CD8-positive, alpha-beta memory T cell (primary cell): ENCODE data around the gene CA14. TPM values are rescaled to one million over a fixed set of nuclear protein-coding genes. Genes with fewer than 3 reads are reported as not detected.
"Not testable (repeated sequence)": the region's sequence is repeated elsewhere in the genome, so short reads cannot be mapped to it uniquely, and the experiment has no call there.

Experiments
- CTCF ChIA-PET: fragments of 350-600 bp; sonication (Branson Sonifier 250); formaldehyde crosslinking; loops from one replicate; lab custom pipeline; 2021; ENCODE audit warnings: antibody characterized with exemption; lab: Charles Lee
- POLR2A ChIA-PET: fragments of 350-600 bp; sonication (Branson Sonifier 250); formaldehyde crosslinking; loops from one replicate; lab custom pipeline; 2021; ENCODE audit warnings: antibody characterized with exemption; lab: Charles Lee
- DNase-seq, 5 donors: peaks; one replicate each; pipeline versions ENCODE4 v3.0.0 to v3.0.0-alpha.2; 2020 to 2022; ENCODE audit warnings: mixed read lengths in 1 of 5
- H3K27ac ChIP-seq: one replicate; pipeline ENCODE4 v1.7.0; 2013; ENCODE audit warnings: low read depth, mild to moderate bottlenecking, low read length, moderate library complexity
- H3K27me3 ChIP-seq: 2 replicates; pipeline ENCODE4 v1.7.0; 2013; ENCODE audit warnings: low read length, mild to moderate bottlenecking; ENCODE audit not compliant: insufficient read depth, poor library complexity, severe bottlenecking
- H3K36me3 ChIP-seq: 2 replicates; pipeline ENCODE4 v1.7.0; 2013; ENCODE audit warnings: mild to moderate bottlenecking, low read length, moderate library complexity; ENCODE audit not compliant: insufficient read depth
- H3K4me1 ChIP-seq: 2 replicates; pipeline ENCODE4 v1.7.0; 2013; ENCODE audit warnings: mild to moderate bottlenecking, low read length, moderate library complexity; ENCODE audit not compliant: insufficient read depth
- H3K4me3 ChIP-seq: 2 replicates; pipeline ENCODE4 v1.7.0; 2013; ENCODE audit warnings: mild to moderate bottlenecking, low read length
- H3K9me3 ChIP-seq: 2 replicates; pipeline ENCODE4 v1.7.0; 2013; ENCODE audit warnings: mild to moderate bottlenecking, low read length
- H3K27ac Mint-ChIP-seq, 8 donors: one replicate each; pipeline ENCODE4 v1.8.0; 2020 to 2021; ENCODE audit warnings: mixed read lengths in 8 of 8, mild to moderate bottlenecking in 6 of 8, inconsistent platforms in 3 of 8, moderate library complexity in 3 of 8
- H3K27me3 Mint-ChIP-seq, 2 donors: one replicate each; pipeline ENCODE4 v1.8.0; 2020 to 2021; ENCODE audit warnings: mixed read lengths in 2 of 2, mild to moderate bottlenecking in 1 of 2, moderate library complexity in 1 of 2
- H3K36me3 Mint-ChIP-seq, 3 donors: one replicate each; pipeline ENCODE4 v1.8.0; 2020 to 2021; ENCODE audit warnings: mixed read lengths in 3 of 3, inconsistent platforms in 1 of 3, mild to moderate bottlenecking in 1 of 3
- H3K4me1 Mint-ChIP-seq, 3 donors: one replicate each; pipeline ENCODE4 v1.8.0; 2020 to 2021; ENCODE audit warnings: mixed read lengths in 3 of 3, inconsistent platforms in 1 of 3, mild to moderate bottlenecking in 1 of 3
- H3K4me3 Mint-ChIP-seq, 7 donors: one replicate each; pipeline ENCODE4 v1.8.0; 2020 to 2021; ENCODE audit warnings: mixed read lengths in 7 of 7, mild to moderate bottlenecking in 6 of 7, moderate library complexity in 4 of 7, inconsistent platforms in 2 of 7
- H3K9me3 Mint-ChIP-seq, 5 donors: one replicate each; pipeline ENCODE4 v1.8.0; 2020 to 2022; ENCODE audit warnings: mixed read lengths in 5 of 5, mild to moderate bottlenecking in 3 of 5, moderate library complexity in 2 of 5, inconsistent platforms in 1 of 5
- polyA plus RNA-seq: library from polyadenylated mRNA; unstranded; fragments of 300-500 nt; fragmentation: Illumina TruSeq; gene quantifications from one replicate; pipeline ENCODE4 v1.2.3, GENCODE V29; 2021
- total RNA-seq, 2 experiments: library from RNA; stranded (reverse); gene quantifications; one replicate each; pipeline ENCODE4 v1.2.3, GENCODE V29; 2021

Gene CA14
- total and polyA plus RNA-seq, 3 experiments from 2014 or later = 0.20 TPM; not detected in 2

DNA sequence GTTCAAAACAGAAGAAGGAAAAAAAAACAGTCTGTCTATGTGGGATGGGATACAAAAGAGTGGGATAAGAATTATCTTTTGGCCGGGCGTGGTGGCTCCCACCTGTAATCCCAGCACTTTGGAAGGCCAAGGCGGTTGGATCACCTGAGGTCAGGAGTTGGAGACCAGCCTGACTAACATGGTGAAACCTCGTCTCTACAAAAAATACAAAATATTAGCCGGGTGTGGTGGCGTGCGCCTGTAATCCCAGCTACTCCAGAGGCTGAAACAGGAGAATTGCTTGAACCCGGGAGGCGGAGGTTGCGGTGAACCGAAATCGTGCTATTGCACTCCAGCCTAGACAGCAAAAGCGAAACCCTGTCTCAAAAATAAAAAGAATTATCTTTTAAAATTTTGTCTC is 20.4 kb upstream of the CA14 start:
- H3K27me3 ChIP-seq, H3K36me3 Mint-ChIP-seq, H3K9me3 ChIP-seq, POLR2A ChIA-PET, DNase-seq, H3K27me3 Mint-ChIP-seq, CTCF ChIA-PET, H3K4me3 ChIP-seq, H3K27ac Mint-ChIP-seq, H3K36me3 ChIP-seq, H3K9me3 Mint-ChIP-seq: not testable (repeated sequence)
- Mint-ChIP-seq H3K4me3 (peak overlapping the region in 2 of 7 donors; percentile 30 to 48), H3K4me1 (peaks cover 17 to 20% (median 17%) of the 10 kb centered on the region in 3 donors)
- H3K4me1 ChIP-seq = peaks cover 18% of the 10 kb centered on the region
- H3K27ac ChIP-seq = peak overlapping the region; percentile 98

DNA sequence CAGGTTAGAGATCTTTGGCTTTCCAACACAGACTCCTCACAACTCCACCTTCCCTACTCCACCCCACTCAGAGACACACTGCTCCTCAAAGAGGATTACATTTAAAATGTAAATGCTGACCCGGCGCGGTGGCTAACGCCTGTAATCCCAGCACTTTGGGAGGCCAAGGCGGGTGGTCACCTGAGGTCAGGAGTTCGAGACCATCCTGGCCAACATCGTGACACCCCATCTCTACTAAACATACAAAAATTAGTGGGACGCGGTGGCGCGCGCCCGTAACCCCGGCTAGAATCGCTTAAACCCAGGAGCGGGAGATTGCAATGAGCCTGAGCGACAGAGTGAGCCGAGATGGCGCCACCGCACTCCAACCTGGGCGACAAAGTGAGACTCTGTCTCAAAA is 19.8 kb upstream of the CA14 start:
- Histone ChIP-seq H3K27me3 (no peaks in the 10 kb centered on the region), H3K4me3 (no peak overlapping the region), H3K4me1 (peaks cover 18% of the 10 kb centered on the region), H3K36me3 (no peaks in the 10 kb centered on the region), H3K9me3 (no peaks in the 10 kb centered on the region), H3K27ac (no peak overlapping the region)
- POLR2A ChIA-PET = no interaction called here
- peaks cover 16 to 18% (median 17%) of the 10 kb centered on the region in 3 donors for H3K4me1 Mint-ChIP-seq
- DNase-seq = no peak
- CTCF ChIA-PET = no interaction called here
- peaks cover 0 to 7% (median 0%) of the 10 kb centered on the region in 3 donors for H3K36me3 Mint-ChIP-seq
- no peaks in the 10 kb centered on the region for H3K9me3 Mint-ChIP-seq
- H3K27me3 Mint-ChIP-seq = peaks cover 0 to 4% of the 10 kb centered on the region in 2 donors
- peak overlapping the region in 2 of 7 donors; percentile 30 to 48 for H3K4me3 Mint-ChIP-seq
- H3K27ac Mint-ChIP-seq = peak overlapping the region in 2 of 8 donors; percentile 17 to 19

DNA sequence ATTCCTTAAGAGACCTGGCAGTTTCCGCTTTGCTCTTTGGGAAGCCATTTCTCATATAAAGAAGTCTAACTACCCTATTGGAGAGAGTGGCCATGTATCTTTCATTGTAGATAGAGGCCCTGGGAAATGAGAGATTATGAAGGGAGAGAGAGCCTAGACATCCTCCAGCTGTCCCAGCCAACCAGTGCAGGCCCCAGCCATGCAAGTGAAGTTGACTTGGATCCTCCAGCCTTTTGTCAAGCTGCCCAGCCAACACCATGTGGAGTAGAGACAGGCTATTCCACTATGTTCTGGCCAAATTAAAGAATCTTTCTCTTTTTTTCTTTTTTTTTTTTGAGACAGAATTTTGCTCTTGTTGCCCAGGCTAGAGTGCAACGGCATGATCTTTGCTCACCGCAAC is 14.6 kb upstream of the CA14 start:
- peaks cover 3% of the 10 kb centered on the region in 2 donors for H3K27me3 Mint-ChIP-seq
- ChIA-PET POLR2A (no interaction called here), CTCF (no interaction called here)
- H3K4me3 Mint-ChIP-seq = no peak overlapping the region
- DNase-seq = no peak
- no peaks in the 10 kb centered on the region for H3K36me3 Mint-ChIP-seq
- no peak overlapping the region for H3K27ac Mint-ChIP-seq
- no peaks in the 10 kb centered on the region for H3K36me3 ChIP-seq
- H3K4me1 ChIP-seq = no peaks in the 10 kb centered on the region
- no peaks in the 10 kb centered on the region for H3K9me3 ChIP-seq
- no peak overlapping the region for H3K4me3 ChIP-seq
- no peaks in the 10 kb centered on the region for H3K9me3 Mint-ChIP-seq
- no peak overlapping the region for H3K27ac ChIP-seq
- H3K4me1 Mint-ChIP-seq = no peaks in the 10 kb centered on the region
- H3K27me3 ChIP-seq = no peaks in the 10 kb centered on the region

DNA sequence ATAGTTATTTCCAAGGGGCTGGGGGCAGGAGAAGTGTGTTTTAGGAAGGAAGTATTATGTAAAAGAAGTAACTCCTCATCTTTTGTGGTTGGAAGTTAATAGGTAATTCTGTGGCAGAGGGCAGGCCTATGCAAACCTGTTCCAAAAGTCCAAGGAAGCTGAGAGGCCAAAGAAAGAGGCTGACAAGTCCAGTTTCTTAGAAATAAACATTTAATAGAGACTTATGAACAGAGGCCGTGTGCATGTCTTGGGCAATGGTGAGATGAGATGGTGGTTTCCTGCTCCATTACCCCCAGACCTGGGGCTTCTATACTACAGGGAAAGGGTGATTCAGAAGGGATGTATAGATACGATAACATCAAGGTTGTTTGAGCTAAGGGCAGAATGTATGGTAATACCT is 7.6 kb upstream of the CA14 start:
- Histone ChIP-seq H3K27me3 (no peaks in the 10 kb centered on the region), H3K4me3 (no peak overlapping the region), H3K9me3 (no peaks in the 10 kb centered on the region), H3K4me1 (no peaks in the 10 kb centered on the region), H3K36me3 (no peaks in the 10 kb centered on the region), H3K27ac (no peak overlapping the region)
- no peaks in the 10 kb centered on the region for H3K36me3 Mint-ChIP-seq
- ChIA-PET CTCF (interaction anchor here (0.6 kb wide), 1 partner anchor 63 kb away, joined by 3 read pairs; no protein-coding TSS in a partner anchor), POLR2A (no interaction called here)
- no peaks in the 10 kb centered on the region for H3K4me1 Mint-ChIP-seq
- peak overlapping the region in 1 of 8 donors; percentile 3 for H3K27ac Mint-ChIP-seq
- H3K9me3 Mint-ChIP-seq = no peaks in the 10 kb centered on the region
- DNase-seq = no peak
- no peak overlapping the region for H3K4me3 Mint-ChIP-seq
- H3K27me3 Mint-ChIP-seq = peaks cover 7 to 12% of the 10 kb centered on the region in 2 donors

DNA sequence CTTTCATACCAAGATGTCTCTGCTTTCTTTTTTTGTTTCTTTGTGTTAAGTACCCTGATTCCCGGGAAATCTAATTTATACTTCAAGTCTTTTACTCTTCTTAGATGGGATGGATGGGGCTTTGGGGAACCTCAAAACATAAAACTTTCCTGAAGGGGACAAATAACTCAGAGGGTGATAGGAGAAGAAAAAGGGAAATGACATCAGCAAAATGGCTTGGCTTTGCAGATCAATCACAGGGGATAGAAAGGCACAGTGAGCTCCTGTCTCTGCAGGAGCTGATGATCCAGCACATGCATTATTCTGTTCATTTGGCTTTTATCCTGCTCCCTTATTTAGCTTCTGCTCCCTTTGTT is 1.4 kb upstream of the CA14 start:
- H3K36me3 Mint-ChIP-seq = no peaks in the 10 kb centered on the region
- no peak for DNase-seq
- H3K27me3 Mint-ChIP-seq = peaks cover 35 to 45% of the 10 kb centered on the region in 2 donors
- H3K27ac Mint-ChIP-seq = peak overlapping the region in 3 of 8 donors; percentile 17 to 86 (median 56)
- no peaks in the 10 kb centered on the region for H3K9me3 ChIP-seq
- peaks cover 12 to 18% (median 14%) of the 10 kb centered on the region in 3 donors for H3K4me1 Mint-ChIP-seq
- no peak overlapping the region for H3K27ac ChIP-seq
- CTCF ChIA-PET = interaction anchor here (0.6 to 3.7 kb wide), 25 partner anchors 9 to 792 kb away, joined by 3 to 32 read pairs (median 4); partner anchors contain the start of genes ANP32E, APH1A, C1orf54 and C1orf56
- H3K36me3 ChIP-seq = no peaks in the 10 kb centered on the region
- peak overlapping the region; percentile 4 to 77 (median 48) for H3K4me3 Mint-ChIP-seq
- POLR2A ChIA-PET = interaction anchor here (1.0 to 1.1 kb wide), 2 partner anchors 22 to 107 kb away, joined by 3 to 4 read pairs; no protein-coding TSS in a partner anchor
- no peak overlapping the region for H3K4me3 ChIP-seq
- H3K4me1 ChIP-seq = peaks cover 12% of the 10 kb centered on the region
- peaks cover 0 to 3% (median 0%) of the 10 kb centered on the region in 5 donors for H3K9me3 Mint-ChIP-seq
- H3K27me3 ChIP-seq = peaks cover 16% of the 10 kb centered on the region

DNA sequence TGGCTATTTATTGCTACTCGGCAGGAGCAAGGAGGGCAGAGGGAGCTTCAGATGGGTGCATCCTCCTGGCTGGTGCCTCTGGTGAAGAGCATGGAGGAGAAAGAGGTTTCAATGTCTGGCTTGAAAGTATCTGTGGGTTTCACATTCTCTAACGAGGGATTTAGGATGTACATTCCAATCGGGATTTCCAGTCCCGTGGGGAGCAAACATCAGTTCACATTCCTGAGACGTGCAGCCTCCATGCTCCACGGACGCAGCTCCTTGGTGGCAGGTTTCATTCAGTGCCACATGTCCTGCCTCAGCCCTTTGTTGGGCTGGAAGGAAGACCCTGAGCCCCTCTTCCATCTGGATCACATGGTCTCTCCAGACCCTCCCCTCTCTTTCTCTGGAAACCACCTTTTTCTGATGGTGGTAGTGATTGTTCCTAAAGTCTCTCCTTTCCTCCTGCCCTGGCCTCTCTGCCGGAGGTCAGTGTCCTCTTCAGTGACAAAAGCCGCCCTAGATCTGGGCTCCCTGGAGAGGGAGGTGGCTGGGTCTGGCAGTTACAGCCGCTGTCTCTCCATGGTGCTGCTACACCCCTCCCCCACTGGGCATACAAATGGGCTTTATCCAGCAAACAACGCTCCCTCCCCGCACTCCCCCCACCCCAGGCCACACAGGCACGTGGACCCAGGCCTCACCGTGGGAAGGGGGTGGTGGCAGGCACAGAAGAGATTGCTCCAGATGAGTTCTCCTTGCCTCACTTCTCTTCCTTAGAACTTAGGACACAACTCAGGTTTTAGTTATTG is 826 bp upstream of the CA14 start:
- Mint-ChIP-seq H3K9me3 (peaks cover 0 to 3% (median 0%) of the 10 kb centered on the region in 5 donors), H3K4me3 (peak overlapping the region in 1 of 7 donors; percentile 16), H3K27ac (peak overlapping the region in 1 of 8 donors; percentile 14), H3K36me3 (no peaks in the 10 kb centered on the region), H3K27me3 (peaks cover 37 to 45% of the 10 kb centered on the region in 2 donors), H3K4me1 (peaks cover 12 to 18% (median 14%) of the 10 kb centered on the region in 3 donors)
- no peaks in the 10 kb centered on the region for H3K9me3 ChIP-seq
- H3K27me3 ChIP-seq = peaks cover 16% of the 10 kb centered on the region
- POLR2A ChIA-PET = interaction anchor here (1.0 to 1.1 kb wide), 2 partner anchors 23 to 107 kb away, joined by 3 to 4 read pairs; no protein-coding TSS in a partner anchor
- H3K4me1 ChIP-seq = peaks cover 12% of the 10 kb centered on the region
- CTCF ChIA-PET = interaction anchor here (0.6 to 3.7 kb wide), 22 partner anchors 9 to 791 kb away, joined by 3 to 32 read pairs (median 4); partner anchors contain the start of genes ANP32E, APH1A, C1orf54 and C1orf56
- DNase-seq = no peak
- H3K36me3 ChIP-seq = no peaks in the 10 kb centered on the region
- H3K4me3 ChIP-seq = no peak overlapping the region
- H3K27ac ChIP-seq = no peak overlapping the region

DNA sequence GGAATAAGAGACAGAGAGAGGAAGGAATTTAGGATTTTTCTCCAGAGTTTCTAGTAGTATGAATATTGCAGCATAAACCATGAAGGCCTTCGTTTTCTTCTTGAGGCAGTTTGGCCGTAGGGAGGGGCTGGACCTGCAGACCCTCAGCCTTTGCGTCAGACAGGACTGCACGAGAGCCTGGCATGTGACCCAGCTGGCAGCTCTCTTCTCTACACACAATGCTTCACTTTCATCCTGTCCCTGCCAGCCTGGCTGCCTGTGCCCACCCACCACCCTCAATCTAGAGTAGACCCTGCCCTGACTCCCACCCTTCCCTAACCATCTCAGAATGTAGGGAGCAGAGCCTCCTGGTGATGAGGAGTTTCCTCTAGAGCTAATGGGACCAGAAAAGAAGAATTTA is 1.6 kb downstream of the CA14 start:
- no peaks in the 10 kb centered on the region for H3K36me3 ChIP-seq
- peaks cover 12% of the 10 kb centered on the region for H3K4me1 ChIP-seq
- H3K27ac ChIP-seq = no peak overlapping the region
- H3K9me3 ChIP-seq = no peaks in the 10 kb centered on the region
- H3K36me3 Mint-ChIP-seq = no peaks in the 10 kb centered on the region
- H3K27ac Mint-ChIP-seq = no peak overlapping the region
- ChIA-PET POLR2A (no interaction called here), CTCF (no interaction called here)
- H3K27me3 ChIP-seq = peaks cover 16% of the 10 kb centered on the region
- H3K4me1 Mint-ChIP-seq = peaks cover 12 to 18% (median 14%) of the 10 kb centered on the region in 3 donors
- peaks cover 0 to 3% (median 0%) of the 10 kb centered on the region in 5 donors for H3K9me3 Mint-ChIP-seq
- DNase-seq = no peak
- no peak overlapping the region for H3K4me3 ChIP-seq
- H3K27me3 Mint-ChIP-seq = peaks cover 30 to 40% of the 10 kb centered on the region in 2 donors
- H3K4me3 Mint-ChIP-seq = no peak overlapping the region
